Measurements from ENCODE around the gene BHLHE40. TPM values are rescaled to one million over a fixed set of nuclear protein-coding genes. Genes with fewer than 3 reads are reported as not detected.
"Not testable (repeated sequence)": the region's sequence is repeated elsewhere in the genome, so short reads cannot be mapped to it uniquely, and the experiment has no call there.

Gene BHLHE40
- total and polyA plus RNA-seq, 10 of the 15 experiments (the other 5 are each of a cell fraction or from before 2014, with no cell fraction given): 25.2 to 106 (median 51.4) TPM

DNA sequence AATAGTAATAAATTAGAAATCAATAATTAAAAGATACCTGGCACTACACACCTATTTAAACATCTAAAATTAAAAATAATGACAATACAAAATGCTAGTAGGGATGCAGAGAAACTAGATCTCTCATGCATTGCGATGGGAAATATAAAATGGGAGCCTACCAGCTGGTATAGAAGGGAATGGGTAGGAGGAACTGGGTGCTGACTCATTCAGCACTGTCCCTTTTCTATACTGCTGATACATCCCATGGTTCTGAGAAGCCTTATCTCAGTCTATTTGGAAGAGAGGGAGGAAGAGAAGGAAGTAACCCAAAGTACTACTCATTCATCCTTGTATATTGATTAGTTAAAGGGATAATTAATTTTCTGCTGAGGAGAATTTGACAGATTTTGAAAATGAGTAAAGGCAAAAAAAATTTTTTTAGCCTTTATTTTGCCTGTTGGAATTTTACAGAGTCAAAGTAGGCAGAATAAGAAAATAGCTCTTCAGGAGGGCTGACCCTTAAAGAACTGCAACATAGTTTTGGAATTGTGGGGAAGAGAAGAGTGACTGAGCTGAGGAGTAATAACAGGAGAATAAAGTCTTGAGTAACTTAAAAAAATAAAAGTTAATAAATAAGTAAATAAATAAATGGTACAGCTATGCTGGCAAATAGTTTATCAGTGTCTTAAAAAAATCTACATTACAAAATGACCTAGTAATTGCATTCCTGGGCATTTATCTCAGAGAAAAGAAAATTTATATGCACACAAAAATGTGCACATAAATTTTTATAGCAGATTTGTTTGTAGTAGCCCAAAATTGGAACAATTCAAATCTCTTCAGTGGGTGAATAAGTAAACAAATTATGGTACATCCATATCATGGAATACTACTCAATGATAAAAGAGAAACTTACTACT is 15.3 kb upstream of the BHLHE40 start:
- Histone ChIP-seq H3K4me1 (ENCODE audit: control insufficient read depth, insufficient read depth, low read length) (no peaks in the 10 kb centered on the region), H4K20me1 (ENCODE audit: control insufficient read depth, insufficient read depth) (no peaks in the 10 kb centered on the region), H3K9me3 (replicated peaks; ENCODE audit: control insufficient read depth, insufficient read depth, low read length) (peaks cover 10% of the 10 kb centered on the region; the same call in 2 of the 3 replicates), H3K9ac (ENCODE audit: control insufficient read depth, insufficient read depth, low read length) (no peak overlapping the region), H3K79me2 (ENCODE audit: control insufficient read depth, insufficient read depth, low read length) (no peaks in the 10 kb centered on the region), H2AFZ (ENCODE audit: control insufficient read depth, low read depth, low read length) (no peak overlapping the region), H3K4me2 (ENCODE audit: control insufficient read depth, insufficient read depth) (no peak overlapping the region), H3K27me3 (replicated peaks in 1 of 2; ENCODE audit: control insufficient read depth in 2 of 2, insufficient read depth in 2 of 2, low read length in 1 of 2) (no peaks in the 10 kb centered on the region), H3K36me3 (ENCODE audit: control insufficient read depth in 2 of 2, insufficient read depth in 2 of 2, low read length in 1 of 2) (no peaks in the 10 kb centered on the region), H3K27ac (ENCODE audit: control insufficient read depth, insufficient read depth) (no peak overlapping the region), H3K4me3 (no peak overlapping the region)
- CTCF ChIA-PET: no interaction called here
- intact Hi-C loops (cut with micrococcal nuclease; ENCODE audit: unreplicated experiment) (no loop called here), in situ Hi-C loops (cut with MboI) (no loop called here)
- SMC1A ChIA-PET (ENCODE audit: uncharacterized antibody, unreplicated experiment): interaction anchor here (1.6 to 1.8 kb wide), 2 partner anchors 12 to 167 kb away, joined by 3 to 7 read pairs; no protein-coding TSS in a partner anchor
- WGBS (ENCODE audit: insufficient coverage, insufficient replicate concordance, low lambda C conversion rate, missing lambda C conversion rate): 75% methylated on average over 1 of the region's 1 CpG
- FAIRE-seq (no peak), DNase-seq (ENCODE audit: low read depth, low spot score) (no peak), ATAC-seq (no peak)
- RAD21 ChIA-PET (ENCODE audit: unreplicated experiment): interaction anchor here (0.6 kb wide), 1 partner anchor 122 kb away, joined by 3 read pairs; no protein-coding TSS in a partner anchor
- POLR2A ChIA-PET: no interaction called here
- no peak for TF ChIP-seq HDAC6 (IDR thresholded peaks at IDR 0.05; ENCODE audit: unreplicated experiment)
- TF ChIP-seq, protein P1, sequence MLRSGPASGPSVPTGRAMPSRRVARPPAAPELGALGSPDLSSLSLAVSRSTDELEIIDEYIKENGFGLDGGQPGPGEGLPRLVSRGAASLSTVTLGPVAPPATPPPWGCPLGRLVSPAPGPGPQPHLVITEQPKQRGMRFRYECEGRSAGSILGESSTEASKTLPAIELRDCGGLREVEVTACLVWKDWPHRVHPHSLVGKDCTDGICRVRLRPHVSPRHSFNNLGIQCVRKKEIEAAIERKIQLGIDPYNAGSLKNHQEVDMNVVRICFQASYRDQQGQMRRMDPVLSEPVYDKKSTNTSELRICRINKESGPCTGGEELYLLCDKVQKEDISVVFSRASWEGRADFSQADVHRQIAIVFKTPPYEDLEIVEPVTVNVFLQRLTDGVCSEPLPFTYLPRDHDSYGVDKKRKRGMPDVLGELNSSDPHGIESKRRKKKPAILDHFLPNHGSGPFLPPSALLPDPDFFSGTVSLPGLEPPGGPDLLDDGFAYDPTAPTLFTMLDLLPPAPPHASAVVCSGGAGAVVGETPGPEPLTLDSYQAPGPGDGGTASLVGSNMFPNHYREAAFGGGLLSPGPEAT (IDR thresholded peaks at IDR 0.05; ENCODE audit: low read depth): no peak
- TF ChIP-seq STAT1 (conservative IDR thresholded peaks at IDR 0.05): no peak
- no peak for TF ChIP-seq NRF1 (conservative IDR thresholded peaks at IDR 0.05; ENCODE audit: low read depth, low read length)
- TF ChIP-seq NR2C2 (IDR thresholded peaks at IDR 0.05; ENCODE audit: borderline replicate concordance, control insufficient read depth, insufficient read length, low read depth): no peak
- BruUV-seq (replicated peaks): no TSS peak

DNA sequence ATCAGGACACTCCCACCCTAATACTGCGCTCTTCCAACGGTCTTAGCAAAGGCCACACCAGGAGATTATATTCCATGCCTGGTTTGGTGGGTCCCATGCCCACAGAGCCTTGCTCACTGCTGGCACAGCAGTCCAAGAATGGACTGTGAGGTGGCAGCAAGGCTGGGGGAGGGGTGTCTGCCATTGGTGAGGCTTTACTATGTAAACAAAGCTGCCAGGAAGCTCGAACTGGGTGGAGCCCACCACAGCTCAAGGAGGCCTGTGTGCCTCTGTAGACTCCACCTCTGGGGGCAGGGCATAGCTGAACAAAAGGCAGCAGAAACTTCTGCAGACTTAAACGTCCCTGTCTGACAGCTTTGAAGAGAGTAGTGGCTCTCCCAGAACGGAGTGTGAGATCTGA is 13.2 kb upstream of the BHLHE40 start:
- H3K9ac ChIP-seq (ENCODE audit: control insufficient read depth, insufficient read depth, low read length); H3K79me2 ChIP-seq (ENCODE audit: control insufficient read depth, insufficient read depth, low read length); FAIRE-seq; H3K27ac ChIP-seq (ENCODE audit: control insufficient read depth, insufficient read depth); BruUV-seq (replicated peaks); ATAC-seq; intact Hi-C loops (cut with micrococcal nuclease; ENCODE audit: unreplicated experiment); H3K4me1 ChIP-seq (ENCODE audit: control insufficient read depth, insufficient read depth, low read length); H3K36me3 ChIP-seq (ENCODE audit: control insufficient read depth in 2 of 2, insufficient read depth in 2 of 2, low read length in 1 of 2); H3K27me3 ChIP-seq (replicated peaks in 1 of 2; ENCODE audit: control insufficient read depth in 2 of 2, insufficient read depth in 2 of 2, low read length in 1 of 2); in situ Hi-C loops (cut with MboI); H3K4me2 ChIP-seq (ENCODE audit: control insufficient read depth, insufficient read depth); H3K4me3 ChIP-seq; H3K9me3 ChIP-seq (replicated peaks; ENCODE audit: control insufficient read depth, insufficient read depth, low read length); H4K20me1 ChIP-seq (ENCODE audit: control insufficient read depth, insufficient read depth); H2AFZ ChIP-seq (ENCODE audit: control insufficient read depth, low read depth, low read length); DNase-seq (ENCODE audit: low read depth, low spot score): not testable (repeated sequence)
- RAD21 ChIA-PET (ENCODE audit: unreplicated experiment): interaction anchor here (1.4 kb wide), 1 partner anchor 10 kb away, joined by 4 read pairs; no protein-coding TSS in a partner anchor
- WGBS (ENCODE audit: insufficient coverage, insufficient replicate concordance, low lambda C conversion rate, missing lambda C conversion rate): 20% methylated on average over 5 of the region's 5 CpGs
- SMC1A ChIA-PET (ENCODE audit: uncharacterized antibody, unreplicated experiment): interaction anchor here (1.2 to 3.2 kb wide), 2 partner anchors 11 to 50 kb away, joined by 3 to 9 read pairs; no protein-coding TSS in a partner anchor
- CTCF ChIA-PET: interaction anchor here (0.8 to 1.2 kb wide), 2 partner anchors 10 to 254 kb away, joined by 4 to 5 read pairs; no protein-coding TSS in a partner anchor
- POLR2A ChIA-PET: interaction anchor here (0.9 kb wide), 1 partner anchor 59 kb away, joined by 3 read pairs; no protein-coding TSS in a partner anchor

DNA sequence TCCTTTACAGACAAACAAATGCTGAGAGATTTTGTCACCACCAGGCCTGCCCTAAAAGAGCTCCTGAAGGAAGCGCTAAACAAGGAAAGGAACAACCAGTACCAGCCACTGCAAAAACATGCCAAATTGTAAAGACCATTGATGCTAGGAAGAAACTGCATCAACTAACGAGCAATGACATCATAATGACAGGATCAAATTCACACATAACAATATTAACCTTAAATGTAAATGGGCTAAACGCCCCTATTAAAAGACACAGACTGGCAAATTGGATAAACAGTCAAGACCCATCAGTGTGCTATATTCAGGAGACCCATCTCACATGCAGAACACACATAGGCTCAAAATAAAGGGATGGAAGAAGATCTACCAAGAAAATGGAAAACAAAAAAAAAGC is 11.6 kb upstream of the BHLHE40 start:
- H3K4me3 ChIP-seq; ATAC-seq; POLR2A ChIA-PET; FAIRE-seq; intact Hi-C loops (cut with micrococcal nuclease; ENCODE audit: unreplicated experiment); H3K79me2 ChIP-seq (ENCODE audit: control insufficient read depth, insufficient read depth, low read length); BruUV-seq (replicated peaks); H3K9me3 ChIP-seq (replicated peaks; ENCODE audit: control insufficient read depth, insufficient read depth, low read length); DNase-seq (ENCODE audit: low read depth, low spot score); H4K20me1 ChIP-seq (ENCODE audit: control insufficient read depth, insufficient read depth); CTCF ChIA-PET; H3K4me2 ChIP-seq (ENCODE audit: control insufficient read depth, insufficient read depth); H3K27me3 ChIP-seq (replicated peaks in 1 of 2; ENCODE audit: control insufficient read depth in 2 of 2, insufficient read depth in 2 of 2, low read length in 1 of 2); H3K9ac ChIP-seq (ENCODE audit: control insufficient read depth, insufficient read depth, low read length); H2AFZ ChIP-seq (ENCODE audit: control insufficient read depth, low read depth, low read length); H3K27ac ChIP-seq (ENCODE audit: control insufficient read depth, insufficient read depth); H3K36me3 ChIP-seq (ENCODE audit: control insufficient read depth in 2 of 2, insufficient read depth in 2 of 2, low read length in 1 of 2); in situ Hi-C loops (cut with MboI); RAD21 ChIA-PET (ENCODE audit: unreplicated experiment); H3K4me1 ChIP-seq (ENCODE audit: control insufficient read depth, insufficient read depth, low read length): not testable (repeated sequence)
- WGBS (ENCODE audit: insufficient coverage, insufficient replicate concordance, low lambda C conversion rate, missing lambda C conversion rate): 30% methylated on average over 3 of the region's 3 CpGs
- SMC1A ChIA-PET (ENCODE audit: uncharacterized antibody, unreplicated experiment): interaction anchor here (3.2 kb wide), 1 partner anchor 13 kb away, joined by 9 read pairs; no protein-coding TSS in a partner anchor

Data from GM12878 (cell line).